Chondrocyte (in vitro differentiated cells): Measurements from ENCODE around the gene ADARB2. TPM values are rescaled to one million over a fixed set of nuclear protein-coding genes. Genes with fewer than 3 reads are reported as not detected.

ENCODE experiments used
- DNase-seq: peaks from one replicate; pipeline ENCODE4 v3.0.0; 2021; ENCODE audit warnings: mixed read lengths, low spot score
- H3K27ac Mint-ChIP-seq: one replicate; pipeline ENCODE4 v1.8.0; 2021; ENCODE audit warnings: mild to moderate bottlenecking, moderate library complexity, mixed read lengths; ENCODE audit not compliant: unreplicated experiment
- H3K27me3 Mint-ChIP-seq: 2 replicates; pipeline ENCODE4 v1.8.0; 2021; ENCODE audit warnings: low read depth, mixed read lengths
- H3K36me3 Mint-ChIP-seq: 2 replicates; pipeline ENCODE4 v1.8.0; 2021; ENCODE audit warnings: low read depth, mixed read lengths
- H3K4me1 Mint-ChIP-seq: 2 replicates; pipeline ENCODE4 v1.8.0; 2021; ENCODE audit warnings: low read depth, mild to moderate bottlenecking, mixed read lengths
- H3K4me3 Mint-ChIP-seq: one replicate; pipeline ENCODE4 v1.8.0; 2021; ENCODE audit warnings: mild to moderate bottlenecking, moderate library complexity, mixed read lengths; ENCODE audit not compliant: unreplicated experiment
- H3K9me3 Mint-ChIP-seq: 2 replicates; pipeline ENCODE4 v1.8.0; 2021; ENCODE audit warnings: low read depth, mixed read lengths
- CTCF ChIP-seq: fragments of 200-600 bp; sonication (generic); IDR thresholded peaks from 2 replicates; pipeline ENCODE4 v1.5.0; 2021; ENCODE audit warnings: antibody characterized with exemption, mild to moderate bottlenecking, moderate library complexity
- total RNA-seq: library from RNA; stranded (reverse); gene quantifications from 3 replicates; pipeline ENCODE4 v1.2.1, GENCODE V29; 2021

ADARB2 gene
- total RNA-seq, 1 donor from 2014 or later, result 3.3 TPM

- H3K4me1 Mint-ChIP-seq, result no peaks in the 10 kb centered on the region
- TF ChIP-seq CTCF, result no peak
- H3K9me3 Mint-ChIP-seq, result no peaks in the 10 kb centered on the region
- peak; percentile 71 for DNase-seq
- H3K4me3 Mint-ChIP-seq, result no peak overlapping the region
- peaks cover 20% of the 10 kb centered on the region for H3K27me3 Mint-ChIP-seq
- no peaks in the 10 kb centered on the region for H3K36me3 Mint-ChIP-seq
- no peak overlapping the region for H3K27ac Mint-ChIP-seq
These were observed 566.5 kb downstream of the ADARB2 start for GRCh38 chr10:1170867-1171180.

GRCh38 chr10:1169981-1170866, 567.1 kb downstream of the ADARB2 start:
- Mint-ChIP-seq H3K27ac (no peak overlapping the region), H3K4me1 (no peaks in the 10 kb centered on the region), H3K4me3 (no peak overlapping the region)

GRCh38 chr10:1169186-1169885, 568.0 kb downstream of the ADARB2 start:
- DNase-seq, result peak; percentile 78
- TF ChIP-seq CTCF, result no peak
- Mint-ChIP-seq H3K27ac (no peak overlapping the region), H3K36me3 (no peaks in the 10 kb centered on the region), H3K4me3 (no peak overlapping the region), H3K4me1 (no peaks in the 10 kb centered on the region), H3K27me3 (peaks cover 29% of the 10 kb centered on the region), H3K9me3 (no peaks in the 10 kb centered on the region)

More at GRCh38 chr10:1169981-1170866, 567.1 kb downstream of the ADARB2 start:
- DNase-seq, result peak; percentile 52
- Mint-ChIP-seq H3K27me3 (peaks cover 24% of the 10 kb centered on the region), H3K36me3 (no peaks in the 10 kb centered on the region), H3K9me3 (no peaks in the 10 kb centered on the region)
- no peak for TF ChIP-seq CTCF

GRCh38 chr10:1168763-1169162, 568.6 kb downstream of the ADARB2 start:
- DNase-seq, result peak; percentile 68
- TF ChIP-seq CTCF, result no peak
- Mint-ChIP-seq H3K36me3 (no peaks in the 10 kb centered on the region), H3K4me1 (no peaks in the 10 kb centered on the region), H3K4me3 (no peak overlapping the region), H3K27ac (no peak overlapping the region), H3K9me3 (no peaks in the 10 kb centered on the region), H3K27me3 (peaks cover 29% of the 10 kb centered on the region)

- H3K9me3 Mint-ChIP-seq, result no peaks in the 10 kb centered on the region
These were observed 570.5 kb downstream of the ADARB2 start for GRCh38 chr10:1166828-1167275.

More at GRCh38 chr10:1166828-1167275, 570.5 kb downstream of the ADARB2 start:
- no peaks in the 10 kb centered on the region for H3K4me1 Mint-ChIP-seq
- no peak for TF ChIP-seq CTCF
- H3K36me3 Mint-ChIP-seq, result no peaks in the 10 kb centered on the region
- peaks cover 42% of the 10 kb centered on the region for H3K27me3 Mint-ChIP-seq
- H3K4me3 Mint-ChIP-seq, result no peak overlapping the region
- H3K27ac Mint-ChIP-seq, result no peak overlapping the region
- DNase-seq, result peak; percentile 51
